ENCODE measurements around the gene LYVE1. TPM values are rescaled to one million over a fixed set of nuclear protein-coding genes. Genes with fewer than 3 reads are reported as not detected.

LYVE1 gene
- total and polyA plus RNA-seq, 2 donors (not counting 1 experiment from before 2014, with no cell fraction given), result not detected

GRCh38 chr11:10588904-10589303 is 20.4 kb upstream of the LYVE1 start:
- TF ChIP-seq CTCF (IDR thresholded peaks at IDR 0.05) (no peak), EZH2 (IDR thresholded peaks at IDR 0.05; ENCODE audit: borderline replicate concordance, insufficient read depth, low read depth, low read length, poor library complexity, severe bottlenecking) (no peak)

DNA sequence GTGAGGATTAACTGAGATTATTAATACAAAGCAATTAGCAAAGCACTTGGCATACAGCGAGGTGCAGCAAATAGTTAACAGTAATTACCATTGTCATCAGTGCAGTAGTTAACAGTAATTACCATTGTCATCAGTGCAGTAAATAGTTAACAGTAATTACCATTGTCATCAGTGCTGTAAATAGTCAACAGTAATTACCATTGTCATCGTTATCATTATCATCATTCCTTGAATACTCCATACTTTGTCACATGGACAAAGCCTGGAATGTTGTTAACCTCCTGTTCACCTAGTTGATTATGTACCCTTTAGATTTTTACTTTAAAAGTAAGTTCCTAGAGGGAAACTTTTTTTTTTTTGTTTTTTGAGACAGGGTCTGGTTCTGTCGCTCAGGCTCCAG is 19.5 kb upstream of the LYVE1 start:
- H3K79me2 ChIP-seq (ENCODE audit: control insufficient read depth, insufficient read depth, low read length), result no peaks in the 10 kb centered on the region
- Mint-ChIP-seq H3K9me3 (ENCODE audit: insufficient read depth) (no peaks in the 10 kb centered on the region), H3K4me3 (no peak overlapping the region), H3K4me1 (peaks cover 38% of the 10 kb centered on the region), H3K27ac (no peak overlapping the region), H3K27me3 (no peaks in the 10 kb centered on the region)
- no peak for ATAC-seq (ENCODE audit: low read depth)
- H3K27ac ChIP-seq (ENCODE audit: low read length in 2 of 2), result no peak overlapping the region
- intact Hi-C loops (cut with micrococcal nuclease), result no loop called here
- no peak overlapping the region for H3K4me3 ChIP-seq (ENCODE audit: control extremely low read depth in 1 of 5, extremely low read depth in 1 of 5, insufficient read depth in 1 of 5, low read depth in 2 of 5, low read length in 4 of 5)
- DNase-seq, result no peak
- H3K9ac ChIP-seq (ENCODE audit: low read length), result no peak overlapping the region
- no peak for TF ChIP-seq EZH2 (IDR thresholded peaks at IDR 0.05; ENCODE audit: borderline replicate concordance, insufficient read depth, low read depth, low read length, poor library complexity, severe bottlenecking)
- no peak for TF ChIP-seq CTCF (IDR thresholded peaks at IDR 0.05)
- CTCF ChIA-PET, result interaction anchor here (1.5 to 1.7 kb wide), 2 partner anchors 10 to 47 kb away, joined by 3 to 8 read pairs; partner anchors contain the start of gene RNF141
- peaks cover 12 to 18% of the 10 kb centered on the region in 2 donors for H3K4me1 ChIP-seq (ENCODE audit: control insufficient read depth in 2 of 2, insufficient read depth in 2 of 2, low read length in 2 of 2)
- no peak overlapping the region for H3K4me2 ChIP-seq (replicated peaks; ENCODE audit: low read depth, low read length, poor library complexity, severe bottlenecking)
- peaks cover 0 to 3% (median 0%) of the 10 kb centered on the region in 3 donors for H3K9me3 ChIP-seq (ENCODE audit: control extremely low read depth in 1 of 3, control insufficient read depth in 2 of 3, insufficient read depth in 1 of 3, low read length in 2 of 3)
- no peak overlapping the region for H2AFZ ChIP-seq (ENCODE audit: insufficient read depth, low read depth, low read length, poor library complexity, severe bottlenecking)
- no peaks in the 10 kb centered on the region for H4K20me1 ChIP-seq (ENCODE audit: control insufficient read depth, insufficient read depth, low read length, poor library complexity, severe bottlenecking)
- POLR2A ChIA-PET, result no interaction called here
- no CpG with 5 or more reads among the region's 3 CpGs for WGBS (ENCODE audit: insufficient coverage)
- peaks cover 5 to 7% of the 10 kb centered on the region in 2 experiments for H3K36me3 ChIP-seq (replicated peaks in 1 of 2; ENCODE audit: control extremely low read depth in 1 of 2, control insufficient read depth in 1 of 2, extremely low read depth in 1 of 2, insufficient read depth in 2 of 2, low read length in 1 of 2)
- no peaks in the 10 kb centered on the region for H3K27me3 ChIP-seq (replicated peaks in 1 of 4; ENCODE audit: control extremely low read depth in 1 of 4, control insufficient read depth in 3 of 4, insufficient read depth in 4 of 4, low read length in 3 of 4)

More at GRCh38 chr11:10588904-10589303, 20.4 kb upstream of the LYVE1 start:
- Histone ChIP-seq H3K79me2 (ENCODE audit: control insufficient read depth, insufficient read depth, low read length) (no peaks in the 10 kb centered on the region), H3K4me1 (ENCODE audit: control insufficient read depth in 2 of 2, insufficient read depth in 2 of 2, low read length in 2 of 2) (peaks cover 3 to 9% of the 10 kb centered on the region in 2 donors), H3K27me3 (replicated peaks in 1 of 4; ENCODE audit: control extremely low read depth in 1 of 4, control insufficient read depth in 3 of 4, insufficient read depth in 4 of 4, low read length in 3 of 4) (no peaks in the 10 kb centered on the region), H4K20me1 (ENCODE audit: control insufficient read depth, insufficient read depth, low read length, poor library complexity, severe bottlenecking) (no peaks in the 10 kb centered on the region), H3K27ac (ENCODE audit: low read length in 2 of 2) (no peak overlapping the region), H3K9ac (ENCODE audit: low read length) (no peak overlapping the region), H3K9me3 (ENCODE audit: control extremely low read depth in 1 of 3, control insufficient read depth in 2 of 3, insufficient read depth in 1 of 3, low read length in 2 of 3) (peaks cover 0 to 3% (median 0%) of the 10 kb centered on the region in 3 donors), H3K36me3 (replicated peaks in 1 of 2; ENCODE audit: control extremely low read depth in 1 of 2, control insufficient read depth in 1 of 2, extremely low read depth in 1 of 2, insufficient read depth in 2 of 2, low read length in 1 of 2) (peaks cover 3 to 7% of the 10 kb centered on the region in 2 experiments), H2AFZ (ENCODE audit: insufficient read depth, low read depth, low read length, poor library complexity, severe bottlenecking) (no peak overlapping the region), H3K4me3 (ENCODE audit: control extremely low read depth in 1 of 5, extremely low read depth in 1 of 5, insufficient read depth in 1 of 5, low read depth in 2 of 5, low read length in 4 of 5) (no peak overlapping the region), H3K4me2 (replicated peaks; ENCODE audit: low read depth, low read length, poor library complexity, severe bottlenecking) (no peak overlapping the region)
- ChIA-PET CTCF (interaction anchor here (0.6 to 1.7 kb wide), 4 partner anchors 9 to 1022 kb away, joined by 3 to 8 read pairs (median 4); partner anchors contain the start of gene RNF141), POLR2A (no interaction called here)
- Mint-ChIP-seq H3K9me3 (ENCODE audit: insufficient read depth) (no peaks in the 10 kb centered on the region), H3K4me3 (no peak overlapping the region), H3K27ac (no peak overlapping the region), H3K4me1 (peaks cover 34% of the 10 kb centered on the region), H3K27me3 (no peaks in the 10 kb centered on the region)
- no CpG with 5 or more reads among the region's 2 CpGs for WGBS (ENCODE audit: insufficient coverage)
- DNase-seq (no peak), ATAC-seq (ENCODE audit: low read depth) (no peak)
- intact Hi-C loops (cut with micrococcal nuclease), result no loop called here

Measured in B cell (primary cell).